HG03469 (cell line): ENCODE results near the gene EEF1AKMT4.
A peak's percentile ranks its signal among the peaks of the same experiment; 100 is the strongest.

Source experiments
- ATAC-seq: cut with Tn5 transposase; IDR thresholded peaks from one replicate; pipeline ENCODE4 v1.9.1; 2021; ENCODE audit warnings: mild to moderate bottlenecking, moderate library complexity, moderate number of reproducible peaks; ENCODE audit not compliant: unreplicated experiment

The EEF1AKMT4 gene

GRCh38 chr3:184235381-184236032, 14.0 kb upstream of the EEF1AKMT4 start:
- ATAC-seq, result no peak

GRCh38 chr3:184236033-184236410, 13.4 kb upstream of the EEF1AKMT4 start:
- no peak for ATAC-seq

GRCh38 chr3:184236636-184237035, 12.8 kb upstream of the EEF1AKMT4 start:
- ATAC-seq, result no peak

- no peak for ATAC-seq
These were observed 12.3 kb upstream of the EEF1AKMT4 start for GRCh38 chr3:184237211-184237610.

- no peak for ATAC-seq
These were observed 11.7 kb upstream of the EEF1AKMT4 start for GRCh38 chr3:184237807-184238206.

- ATAC-seq, result no peak
These were observed 11.1 kb upstream of the EEF1AKMT4 start for GRCh38 chr3:184238246-184238818.

GRCh38 chr3:184239221-184239620, 10.3 kb upstream of the EEF1AKMT4 start:
- no peak for ATAC-seq

GRCh38 chr3:184239708-184240107, 9.8 kb upstream of the EEF1AKMT4 start:
- ATAC-seq, result no peak

GRCh38 chr3:184240384-184241140, 8.9 kb upstream of the EEF1AKMT4 start:
- ATAC-seq, result no peak

- ATAC-seq, result no peak
These were observed 8.4 kb upstream of the EEF1AKMT4 start for GRCh38 chr3:184241141-184241446.

- no peak for ATAC-seq
These were observed 7.8 kb upstream of the EEF1AKMT4 start for GRCh38 chr3:184241447-184242296.

GRCh38 chr3:184242297-184242685, 7.2 kb upstream of the EEF1AKMT4 start:
- ATAC-seq, result no peak

GRCh38 chr3:184248454-184249411, 739 bp upstream of the EEF1AKMT4 start, which contains the start of gene ALG3:
TSS of gene ALG3 (minus strand) at chr3:184248962. CDS start at chr3:184248940, 22 bp downstream.
- ATAC-seq, result peak; percentile 28

GRCh38 chr3:184250167-184250828, 826 bp downstream of the EEF1AKMT4 start:
- ATAC-seq, result peak; percentile 58

GRCh38 chr3:184255291-184256039, 6.0 kb downstream of the EEF1AKMT4 start:
- ATAC-seq, result no peak

- ATAC-seq, result no peak
These were observed 7.8 kb downstream of the EEF1AKMT4 start for GRCh38 chr3:184257083-184257915.

GRCh38 chr3:184258926-184259325, 9.5 kb downstream of the EEF1AKMT4 start:
- ATAC-seq, result no peak

- ATAC-seq, result no peak
These were observed 10.0 kb downstream of the EEF1AKMT4 start for GRCh38 chr3:184259396-184259877.
